ENCODE results near the gene SLC6A8. TPM values are rescaled to one million over a fixed set of nuclear protein-coding genes. Genes with fewer than 3 reads are reported as not detected.

The SLC6A8 gene
- total and polyA plus RNA-seq, 9 donors = 6.3 to 23.5 (median 11.4) TPM

GRCh38 chrX:153736071-153736820, 48.5 kb downstream of the SLC6A8 start:
- no peak overlapping the region for H3K27ac ChIP-seq
- H3K36me3 ChIP-seq = no peaks in the 10 kb centered on the region
- DNase-seq = no peak
- no peaks in the 10 kb centered on the region for H3K9me3 ChIP-seq
- intact Hi-C loops (cut with DNase I) = no loop called here
- H3K4me3 ChIP-seq = no peak overlapping the region
- TF ChIP-seq EP300 (IDR thresholded peaks at IDR 0.05) (no peak), POLR2A (IDR thresholded peaks at IDR 0.05) (no peak), CTCF (IDR thresholded peaks at IDR 0.05) (no peak)
- H3K27me3 ChIP-seq = no peaks in the 10 kb centered on the region
- no peaks in the 10 kb centered on the region for H3K4me1 ChIP-seq (ENCODE audit: insufficient read depth)
- 81 to 88% (median 85%) methylated on average over 28 to 30 of the region's 30 CpGs for WGBS, 3 donors

DNA sequence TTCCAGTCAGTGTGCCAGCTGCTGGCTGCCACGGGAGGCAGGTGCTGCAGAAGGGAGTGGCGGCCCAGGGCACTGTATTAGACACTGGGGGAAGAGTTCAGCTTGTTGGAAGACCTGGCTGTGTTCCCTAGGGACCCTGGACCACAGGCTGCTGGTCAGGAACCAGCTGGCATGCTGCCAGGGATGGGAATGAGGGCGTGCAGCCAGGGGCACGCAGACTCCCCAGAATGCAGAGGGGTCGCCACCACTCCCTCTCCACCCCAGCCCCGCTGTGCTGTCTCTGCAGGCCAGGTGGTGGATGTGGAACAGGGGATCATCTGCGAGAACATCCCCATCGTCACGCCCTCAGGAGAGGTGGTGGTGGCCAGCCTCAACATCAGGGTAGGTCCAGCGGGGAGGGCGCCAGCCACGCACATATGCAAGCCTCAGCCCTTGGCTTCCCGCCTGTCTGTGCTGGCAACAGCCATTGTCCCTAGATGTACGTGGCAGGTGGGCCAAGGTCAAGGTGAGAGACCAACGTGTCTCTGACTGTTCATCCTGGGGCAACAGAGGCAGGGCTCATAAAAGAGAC, 49.2 kb downstream of the SLC6A8 start:
- H3K4me1 ChIP-seq (ENCODE audit: insufficient read depth) = no peaks in the 10 kb centered on the region
- no peaks in the 10 kb centered on the region for H3K27me3 ChIP-seq
- no peak for DNase-seq
- H3K36me3 ChIP-seq = no peaks in the 10 kb centered on the region
- TF ChIP-seq POLR2A (IDR thresholded peaks at IDR 0.05) = no peak
- TF ChIP-seq CTCF (IDR thresholded peaks at IDR 0.05) = no peak
- TF ChIP-seq EP300 (IDR thresholded peaks at IDR 0.05) = no peak
- no peak overlapping the region for H3K27ac ChIP-seq
- intact Hi-C loops (cut with DNase I) = no loop called here
- no peaks in the 10 kb centered on the region for H3K9me3 ChIP-seq
- H3K4me3 ChIP-seq = no peak overlapping the region
- 73 to 77% (median 74%) methylated on average over 15 of the region's 15 CpGs for WGBS, 3 donors

DNA sequence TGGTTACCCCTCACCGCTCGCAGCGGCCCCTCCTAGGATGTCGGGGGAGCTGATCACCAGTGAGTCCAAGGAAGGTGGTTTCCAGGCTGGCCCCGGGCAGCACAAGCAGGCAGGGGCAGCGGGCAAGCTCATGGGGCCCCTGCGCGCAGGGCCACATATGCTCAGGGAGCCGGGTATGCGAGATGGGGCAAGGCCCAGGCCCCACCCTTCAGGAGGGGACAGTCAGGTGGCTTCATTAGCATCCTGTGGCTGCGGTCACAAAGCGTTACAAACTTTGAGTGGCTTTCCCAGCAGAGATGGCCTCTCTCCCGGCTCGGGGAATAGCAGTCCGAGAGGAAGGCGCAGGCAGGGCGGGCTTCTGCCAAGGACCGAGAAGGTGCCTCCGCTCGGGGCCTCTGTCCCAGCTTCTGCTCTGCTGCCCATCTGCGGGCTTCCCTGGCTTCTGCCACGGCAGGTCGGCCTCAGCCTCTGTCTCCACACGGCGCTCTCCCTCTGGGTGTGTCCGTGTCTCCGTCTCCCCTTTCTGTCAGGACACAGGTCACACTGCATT, 50.4 kb downstream of the SLC6A8 start:
- TF ChIP-seq CTCF (IDR thresholded peaks at IDR 0.05) (no peak), EP300 (IDR thresholded peaks at IDR 0.05) (no peak), POLR2A (IDR thresholded peaks at IDR 0.05) (no peak)
- no peaks in the 10 kb centered on the region for H3K9me3 ChIP-seq
- intact Hi-C loops (cut with DNase I) = no loop called here
- H3K4me3 ChIP-seq = no peak overlapping the region
- H3K36me3 ChIP-seq = no peaks in the 10 kb centered on the region
- DNase-seq = no peak
- H3K27ac ChIP-seq = no peak overlapping the region
- peaks cover under 1% of the 10 kb centered on the region for H3K4me1 ChIP-seq (ENCODE audit: insufficient read depth)
- H3K27me3 ChIP-seq = no peaks in the 10 kb centered on the region
- 90 to 94% (median 92%) methylated on average over 27 of the region's 27 CpGs for WGBS, 3 donors

DNA sequence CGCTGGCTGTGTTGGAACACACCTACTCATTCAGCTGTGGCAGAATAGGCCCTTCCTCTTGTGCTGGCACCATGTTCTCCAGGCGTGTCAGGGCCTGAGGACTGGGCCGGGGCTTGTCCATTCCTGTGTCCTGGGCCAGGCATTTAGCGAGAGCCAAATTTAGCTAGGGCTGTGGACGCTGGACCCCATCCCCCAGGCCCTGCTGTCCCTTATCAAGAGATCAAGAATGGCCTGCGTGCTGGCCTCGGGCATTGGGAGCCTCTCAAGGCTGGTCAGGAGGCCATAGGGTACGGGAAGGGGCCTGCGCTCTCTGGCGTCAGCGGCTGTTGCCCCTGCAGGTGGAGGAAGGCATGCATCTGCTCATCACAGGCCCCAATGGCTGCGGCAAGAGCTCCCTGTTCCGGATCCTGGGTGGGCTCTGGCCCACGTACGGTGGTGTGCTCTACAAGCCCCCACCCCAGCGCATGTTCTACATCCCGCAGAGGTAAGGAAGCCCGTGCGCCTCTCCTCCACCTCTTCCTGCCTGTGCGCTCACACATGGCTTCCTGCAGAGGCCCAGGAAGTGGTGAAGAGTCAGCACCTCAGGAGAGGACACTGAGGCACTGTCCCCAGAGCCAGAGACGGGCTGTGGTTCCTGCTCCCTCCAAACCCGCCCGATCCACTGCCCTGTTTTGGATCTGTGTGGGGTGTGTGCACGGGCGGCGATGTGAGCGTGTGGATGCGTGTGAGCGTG, 52.2 kb downstream of the SLC6A8 start:
- WGBS, 3 donors = 87 to 90% (median 89%) methylated on average over 28 to 29 of the region's 29 CpGs
- TF ChIP-seq EP300 (IDR thresholded peaks at IDR 0.05) (no peak), POLR2A (IDR thresholded peaks at IDR 0.05) (no peak), CTCF (IDR thresholded peaks at IDR 0.05) (no peak)
- Histone ChIP-seq H3K27me3 (no peaks in the 10 kb centered on the region), H3K4me1 (ENCODE audit: insufficient read depth) (peaks cover 2% of the 10 kb centered on the region), H3K27ac (no peak overlapping the region), H3K36me3 (no peaks in the 10 kb centered on the region), H3K4me3 (no peak overlapping the region), H3K9me3 (no peaks in the 10 kb centered on the region)
- no peak for DNase-seq
- intact Hi-C loops (cut with DNase I) = no loop called here
